GM12873 (cell line): ENCODE results near the gene DSCAML1.

ENCODE experiments used
- TF ChIP-seq, protein P1 (sequence below): IDR thresholded peaks from 2 replicates; pipeline ENCODE4 v1.5.1; 2012; ENCODE audit warnings: low read depth, mild to moderate bottlenecking, moderate library complexity, low read length, control low read depth; ENCODE audit not compliant: insufficient read depth; ENCODE audit errors: missing control alignments

DSCAML1 gene

DNA sequence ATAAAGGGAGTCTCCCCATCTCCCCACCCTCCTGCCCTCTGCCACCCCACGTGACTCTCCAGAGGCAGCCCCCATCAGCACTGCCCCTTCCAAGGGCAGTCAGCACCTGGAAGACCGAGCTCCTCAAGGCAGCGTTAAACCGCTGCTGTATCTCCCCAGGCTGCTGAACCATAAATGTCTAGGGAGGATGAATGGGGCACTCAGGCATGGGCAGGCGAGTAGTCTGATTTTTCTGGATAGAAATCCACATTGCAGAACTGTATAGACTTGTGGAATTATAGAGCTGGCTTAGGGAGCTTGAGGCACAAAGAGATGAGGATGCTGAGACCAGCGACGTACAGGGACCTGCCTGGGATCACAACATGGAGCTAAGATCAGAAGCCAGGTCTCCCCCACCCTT, 269.7 kb downstream of the DSCAML1 start:
- TF ChIP-seq, protein P1, sequence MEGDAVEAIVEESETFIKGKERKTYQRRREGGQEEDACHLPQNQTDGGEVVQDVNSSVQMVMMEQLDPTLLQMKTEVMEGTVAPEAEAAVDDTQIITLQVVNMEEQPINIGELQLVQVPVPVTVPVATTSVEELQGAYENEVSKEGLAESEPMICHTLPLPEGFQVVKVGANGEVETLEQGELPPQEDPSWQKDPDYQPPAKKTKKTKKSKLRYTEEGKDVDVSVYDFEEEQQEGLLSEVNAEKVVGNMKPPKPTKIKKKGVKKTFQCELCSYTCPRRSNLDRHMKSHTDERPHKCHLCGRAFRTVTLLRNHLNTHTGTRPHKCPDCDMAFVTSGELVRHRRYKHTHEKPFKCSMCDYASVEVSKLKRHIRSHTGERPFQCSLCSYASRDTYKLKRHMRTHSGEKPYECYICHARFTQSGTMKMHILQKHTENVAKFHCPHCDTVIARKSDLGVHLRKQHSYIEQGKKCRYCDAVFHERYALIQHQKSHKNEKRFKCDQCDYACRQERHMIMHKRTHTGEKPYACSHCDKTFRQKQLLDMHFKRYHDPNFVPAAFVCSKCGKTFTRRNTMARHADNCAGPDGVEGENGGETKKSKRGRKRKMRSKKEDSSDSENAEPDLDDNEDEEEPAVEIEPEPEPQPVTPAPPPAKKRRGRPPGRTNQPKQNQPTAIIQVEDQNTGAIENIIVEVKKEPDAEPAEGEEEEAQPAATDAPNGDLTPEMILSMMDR, result no peak

DNA sequence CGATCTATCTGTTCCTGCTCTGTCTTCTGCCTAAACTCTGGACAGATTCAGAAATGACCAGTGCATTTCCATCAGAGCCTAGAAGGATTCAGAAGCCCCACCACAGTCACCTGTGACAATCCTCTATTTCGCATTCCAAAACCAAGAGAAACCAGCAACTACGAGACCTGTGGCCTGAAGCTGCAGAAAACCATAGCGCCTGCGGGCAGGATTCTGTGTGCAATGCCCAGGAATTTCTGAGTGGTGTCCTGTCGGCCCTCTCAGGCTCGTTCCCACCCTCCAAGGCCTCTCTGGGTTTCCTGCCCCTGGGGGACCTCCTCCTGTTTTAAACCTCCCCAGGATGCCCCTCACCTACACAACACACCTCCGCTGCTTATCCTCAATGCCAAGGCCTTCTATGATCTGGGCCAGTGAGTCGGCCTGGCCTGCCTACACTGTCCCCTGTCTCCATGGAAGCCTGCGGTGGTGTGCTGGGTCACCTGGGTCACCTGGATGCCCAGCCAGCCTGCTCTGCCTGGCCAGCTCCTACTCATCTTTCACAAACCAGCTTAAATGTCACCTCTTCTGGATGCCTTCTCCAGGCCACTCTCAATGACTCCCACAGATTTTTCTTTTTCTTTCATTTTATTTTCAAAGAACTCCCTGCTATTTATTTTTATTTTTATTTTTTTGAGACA, 271.0 kb downstream of the DSCAML1 start:
- TF ChIP-seq, protein P1, result no peak

DNA sequence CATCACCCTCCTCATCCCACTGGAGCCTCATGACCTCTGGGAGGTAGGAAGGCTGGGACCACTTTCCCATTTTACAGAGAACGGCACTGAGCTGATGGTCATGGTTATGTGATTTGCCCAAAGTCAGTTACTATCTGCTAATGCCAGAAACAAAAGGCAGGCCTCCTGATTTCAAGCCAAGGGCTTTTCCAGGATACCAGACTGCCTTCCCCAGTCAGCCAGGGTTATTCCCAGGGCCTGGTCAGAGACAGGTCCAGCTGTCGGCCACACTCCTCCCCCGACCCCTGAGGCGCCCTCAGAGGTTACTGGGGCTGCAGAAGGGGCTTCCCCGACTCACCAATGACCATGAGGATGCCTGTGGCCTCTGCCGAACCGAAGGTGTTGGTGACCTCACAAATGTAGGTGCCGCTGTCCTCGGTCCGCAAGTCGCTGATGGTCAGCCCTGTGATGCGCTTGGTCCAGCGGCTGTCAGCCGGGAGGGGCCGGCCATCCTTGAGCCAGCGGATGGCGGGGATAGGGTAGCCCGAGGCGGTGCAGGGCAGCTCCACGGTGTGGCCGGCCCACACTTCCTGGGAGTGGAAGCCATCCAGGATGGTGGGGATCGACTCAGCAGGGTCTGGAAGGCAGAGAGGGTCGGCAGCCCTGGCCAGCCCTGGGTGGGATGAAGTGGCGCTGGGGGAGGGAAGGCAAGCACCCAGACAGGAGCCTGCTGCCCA, 272.4 kb downstream of the DSCAML1 start:
- TF ChIP-seq, protein P1, result no peak

DNA sequence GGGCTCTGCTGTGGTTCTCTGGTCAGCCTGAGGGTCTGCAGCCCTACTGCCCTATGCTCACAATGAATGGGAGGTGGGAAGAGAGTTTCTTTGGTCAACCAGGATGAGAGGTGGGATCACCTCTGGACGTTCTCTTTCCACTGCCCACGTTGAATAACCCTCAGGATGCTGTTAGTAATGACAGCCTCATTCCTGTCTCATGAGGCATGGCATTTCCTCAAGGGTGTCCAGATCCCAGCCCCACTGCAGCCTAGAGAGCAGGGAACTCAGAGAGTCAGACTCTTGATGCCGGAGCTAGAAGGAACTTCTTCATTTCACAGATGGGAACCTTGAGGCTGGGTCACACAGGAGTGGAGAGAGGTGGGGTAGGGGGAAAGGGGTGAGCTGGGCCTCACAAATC, 273.3 kb downstream of the DSCAML1 start:
- TF ChIP-seq, protein P1, result no peak

DNA sequence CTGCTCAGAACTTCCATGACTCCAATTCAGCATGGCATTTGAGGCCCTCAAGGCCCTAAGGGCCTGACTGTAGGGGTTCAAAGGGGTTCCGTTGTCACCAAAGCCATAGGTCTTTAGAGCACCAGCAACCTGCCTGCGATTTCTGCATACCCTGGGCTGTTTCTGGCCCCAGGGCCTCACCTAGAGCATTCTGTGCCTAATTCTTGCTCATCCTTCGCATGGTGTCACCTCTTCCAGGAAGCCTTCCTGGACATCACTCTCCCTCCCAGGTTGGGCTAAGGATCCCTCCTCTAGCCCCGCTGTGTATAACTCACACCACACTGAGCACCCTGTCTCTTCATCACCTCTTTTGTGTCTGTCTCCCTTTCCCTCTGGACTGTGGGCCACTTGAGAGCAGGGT, 275.0 kb downstream of the DSCAML1 start:
- TF ChIP-seq, protein P1, result no peak

DNA sequence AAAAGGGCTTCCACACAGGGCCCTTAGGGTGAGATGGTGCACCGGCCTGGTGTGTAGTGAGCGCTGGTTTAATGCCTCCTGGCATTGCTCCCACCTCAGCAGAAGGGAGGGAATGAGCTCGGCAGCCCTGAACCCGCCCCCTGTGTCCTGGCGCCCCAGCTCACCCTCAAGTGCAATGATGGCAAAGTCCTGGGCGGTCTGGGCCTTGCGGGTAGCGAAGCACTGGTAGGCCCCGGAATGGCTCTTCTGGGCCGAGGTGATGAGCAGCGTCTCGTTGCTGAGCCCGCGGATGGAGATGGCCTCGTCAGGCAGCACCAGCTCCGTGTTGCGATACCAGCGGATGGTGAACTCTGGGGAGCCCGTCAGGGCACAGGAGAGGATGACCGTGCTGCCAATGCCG, 276.1 kb downstream of the DSCAML1 start:
- TF ChIP-seq, protein P1, result no peak

DNA sequence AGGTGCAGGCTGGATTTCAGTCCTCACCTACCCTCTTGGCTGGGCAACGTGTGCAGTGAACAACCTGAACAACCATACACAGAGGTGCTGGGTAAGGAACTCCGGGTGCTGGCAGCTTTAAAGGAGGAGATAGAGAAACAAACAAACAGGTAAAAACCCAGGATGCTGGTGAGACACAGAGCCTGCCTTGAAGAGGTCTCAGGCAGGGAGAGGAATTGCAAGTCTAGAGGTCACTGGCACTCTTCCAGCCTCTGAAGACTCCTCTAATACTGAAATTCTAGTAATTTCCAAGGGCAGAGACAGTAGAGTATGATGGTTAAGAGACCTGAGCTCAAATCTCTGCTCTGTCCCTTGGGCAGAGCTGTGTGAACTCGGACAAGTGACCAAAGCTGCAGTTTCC, 276.8 kb downstream of the DSCAML1 start:
- TF ChIP-seq, protein P1, result peak; percentile 15
